Suprapubic skin (tissue), 3 donors: ENCODE data around the gene ZNF799.

ENCODE experiments used
- CTCF ChIP-seq, 2 donors: fragments of 200-600 bp in 1 of 2; fragments of 450-650 bp in 1 of 2; sonication (generic) in 1 of 2; IDR thresholded peaks; one replicate each; pipeline ENCODE4 v1.5.1; 2016 to 2019; ENCODE audit warnings: antibody characterized with exemption in 2 of 2, mild to moderate bottlenecking in 1 of 2, moderate library complexity in 1 of 2
- POLR2AphosphoS5 ChIP-seq, 3 donors: sonication (generic); formaldehyde crosslinking; IDR thresholded peaks; one replicate each; pipeline ENCODE4 v1.6.1; 2017; ENCODE audit warnings: antibody characterized with exemption in 3 of 3

- TF ChIP-seq POLR2AphosphoS5 (IDR thresholded peaks at IDR 0.05) (no peak), CTCF (IDR thresholded peaks at IDR 0.05) (no peak)
Observed at GRCh38 chr19:12380444-12380737, 20.7 kb downstream of the ZNF799 start.
